SU-DHL-6 (cell line): Measurements from ENCODE around the gene MAF.

Experiments used
- H2AFZ ChIP-seq: fragments of 200-600 bp; sonication (generic); 2 replicates; pipeline ENCODE4 v1.6.1; 2014; ENCODE audit warnings: low read depth, mild to moderate bottlenecking, moderate library complexity, mixed read lengths, antibody characterized with exemption, low read length; ENCODE audit not compliant: severe bottlenecking
- H3F3A ChIP-seq: fragments of 200-600 bp; shearing (Covaris generic); 2 replicates; pipeline ENCODE4 v1.6.0; 2016; ENCODE audit warnings: antibody characterized with exemption, mild to moderate bottlenecking; ENCODE audit not compliant: insufficient read depth
- H3K27ac ChIP-seq: fragments of 200-600 bp; sonication (generic); 2 replicates; pipeline ENCODE4 v1.5.1; 2016; ENCODE audit warnings: low read depth, mild to moderate bottlenecking, low read length, moderate library complexity, mixed read lengths
- H3K27me3 ChIP-seq: fragments of 200-600 bp; sonication (generic), shearing (Covaris generic); 2 replicates; pipeline ENCODE4 v1.6.0; 2014; ENCODE audit warnings: mild to moderate bottlenecking, low read length
- H3K36me3 ChIP-seq: fragments of 200-600 bp; sonication (generic); 2 replicates; pipeline ENCODE4 v1.6.1; 2014; ENCODE audit warnings: mild to moderate bottlenecking, low read length, mixed read lengths
- H3K4me2 ChIP-seq: fragments of 300-600, 200-600 bp; shearing (Covaris generic), sonication (generic); 2 replicates; pipeline ENCODE4 v1.6.0; 2014; ENCODE audit warnings: low read length, low read depth, mild to moderate bottlenecking; ENCODE audit not compliant: poor library complexity, severe bottlenecking
- H3K4me3 ChIP-seq: fragments of 200-600 bp; sonication (generic); 2 replicates; pipeline ENCODE4 v1.5.1; 2014; ENCODE audit warnings: antibody characterized with exemption, low read length, mild to moderate bottlenecking, mixed read lengths; ENCODE audit not compliant: insufficient read depth, poor library complexity, severe bottlenecking
- H3K79me2 ChIP-seq: fragments of 200-600 bp; sonication (generic); 2 replicates; pipeline ENCODE4 v1.6.1; 2014; ENCODE audit warnings: mild to moderate bottlenecking, low read length, moderate library complexity; ENCODE audit not compliant: insufficient read depth
- H3K9ac ChIP-seq: fragments of 200-600 bp; sonication (generic); 2 replicates; pipeline ENCODE4 v1.7.0; 2014; ENCODE audit warnings: mild to moderate bottlenecking, low read length
- H3K9me2 ChIP-seq: fragments of 200-600 bp; sonication (generic); replicated peaks from 2 replicates; pipeline ENCODE4 v1.6.1; 2014; ENCODE audit warnings: low read length; ENCODE audit not compliant: insufficient read depth
- H3K9me3 ChIP-seq: fragments of 200-600 bp; sonication (generic); 2 replicates; pipeline ENCODE4 v1.6.1; 2014; ENCODE audit warnings: low read length, mixed read lengths; ENCODE audit not compliant: insufficient read depth
- H4K20me1 ChIP-seq: fragments of 200-600 bp; sonication (generic); 2 replicates; pipeline ENCODE4 v1.6.1; 2014; ENCODE audit warnings: low read depth, mild to moderate bottlenecking, antibody characterized with exemption, low read length, moderate library complexity, mixed read lengths
- CTCF ChIP-seq: fragments of 200-600 bp; sonication (generic); IDR thresholded peaks from one replicate; pipeline ENCODE4 v1.5.1; 2017; ENCODE audit warnings: antibody characterized with exemption, mild to moderate bottlenecking, low read length, moderate library complexity; ENCODE audit not compliant: insufficient read depth, poor library complexity, severe bottlenecking
- EZH2phosphoT487 ChIP-seq: fragments of 200-600 bp; sonication (generic), shearing (Covaris generic); conservative IDR thresholded peaks from 2 replicates; pipeline ENCODE4 v1.6.1; 2018; ENCODE audit warnings: mild to moderate bottlenecking, antibody characterized with exemption, low read length, moderate library complexity, mixed read lengths

The MAF gene

DNA sequence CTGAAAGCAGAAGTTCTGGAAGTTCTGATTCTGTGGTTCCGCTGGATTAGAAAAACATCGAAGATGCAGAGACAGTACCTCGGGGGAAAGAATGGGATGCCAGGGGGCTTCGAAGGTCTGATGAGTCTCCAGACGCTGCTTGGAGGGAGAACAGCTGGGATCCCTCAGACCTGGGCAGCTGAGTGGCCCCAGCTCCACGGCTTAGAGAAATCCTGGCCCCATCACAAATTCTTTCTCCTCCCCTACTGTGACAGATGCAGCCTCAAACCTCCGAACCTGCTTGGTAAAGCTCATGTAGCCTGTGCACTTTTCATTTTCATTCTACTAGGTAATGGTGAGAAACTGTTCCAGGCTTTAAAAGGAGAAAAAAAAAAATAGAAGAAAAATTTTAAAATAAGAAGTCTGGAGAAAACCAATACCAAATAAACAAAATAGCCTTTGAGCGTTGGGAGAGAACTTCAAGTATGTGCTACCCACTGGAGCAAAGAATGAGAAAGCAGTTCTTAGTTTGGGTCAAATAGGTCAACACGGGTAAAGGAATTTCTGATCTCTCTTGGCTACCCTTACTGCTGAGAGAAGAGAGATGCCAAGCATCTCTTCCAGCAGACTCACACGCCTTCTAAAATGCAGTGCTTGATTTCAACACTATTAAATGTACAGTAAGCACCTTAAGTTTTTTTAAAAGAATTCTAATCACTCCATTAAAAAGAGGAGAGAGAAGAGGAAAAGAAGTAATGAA is 19.9 kb downstream of the MAF start:
- Histone ChIP-seq H4K20me1 (no peaks in the 10 kb centered on the region), H3K4me2 (no peak overlapping the region), H2AFZ (no peak overlapping the region), H3K36me3 (no peaks in the 10 kb centered on the region), H3K79me2 (no peaks in the 10 kb centered on the region), H3K9ac (no peak overlapping the region), H3K9me2 (no peaks in the 10 kb centered on the region), H3K9me3 (no peaks in the 10 kb centered on the region), H3K4me3 (no peak overlapping the region), H3K27ac (no peak overlapping the region), H3F3A (no peaks in the 10 kb centered on the region), H3K27me3 (no peaks in the 10 kb centered on the region)
- no peak for TF ChIP-seq EZH2phosphoT487
- no peak for TF ChIP-seq CTCF

GRCh38 chr16:79576602-79577001 is 23.9 kb downstream of the MAF start:
- no peak overlapping the region for H3K27ac ChIP-seq

DNA sequence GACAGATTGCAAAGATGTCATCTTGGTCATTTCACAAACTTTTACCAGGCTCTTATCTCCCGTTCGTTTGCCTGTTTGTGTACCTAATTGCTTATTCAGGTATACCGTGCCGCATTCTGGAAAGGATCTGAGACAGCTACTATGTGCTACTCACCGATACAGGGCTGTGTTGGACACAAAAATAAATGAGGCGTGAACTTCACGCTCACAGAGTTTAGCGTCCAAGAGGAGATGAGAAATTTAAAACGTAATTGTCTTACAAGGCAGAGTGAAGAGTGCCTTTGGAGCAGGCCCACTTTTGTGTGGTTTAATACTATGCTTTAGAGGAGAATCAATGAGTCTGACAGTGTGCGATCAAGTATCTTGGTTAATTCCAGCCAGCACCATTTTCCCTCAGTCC is 26.7 kb downstream of the MAF start:
- Histone ChIP-seq H3K9ac (no peak overlapping the region), H3K4me3 (no peak overlapping the region), H3K27me3 (no peaks in the 10 kb centered on the region), H3K36me3 (no peaks in the 10 kb centered on the region), H3K27ac (no peak overlapping the region), H3F3A (no peaks in the 10 kb centered on the region), H2AFZ (no peak overlapping the region), H3K9me3 (no peaks in the 10 kb centered on the region), H3K4me2 (no peak overlapping the region), H3K79me2 (no peaks in the 10 kb centered on the region), H3K9me2 (no peaks in the 10 kb centered on the region), H4K20me1 (no peaks in the 10 kb centered on the region)
- TF ChIP-seq CTCF (no peak), EZH2phosphoT487 (no peak)

More at GRCh38 chr16:79576602-79577001, 23.9 kb downstream of the MAF start:
- Histone ChIP-seq H3F3A (no peaks in the 10 kb centered on the region), H3K9me2 (no peaks in the 10 kb centered on the region), H4K20me1 (no peaks in the 10 kb centered on the region), H3K9me3 (no peaks in the 10 kb centered on the region), H3K9ac (no peak overlapping the region), H3K79me2 (no peaks in the 10 kb centered on the region), H3K4me2 (no peak overlapping the region), H3K4me3 (no peak overlapping the region), H3K27me3 (no peaks in the 10 kb centered on the region), H2AFZ (no peak overlapping the region), H3K36me3 (no peaks in the 10 kb centered on the region)
- TF ChIP-seq EZH2phosphoT487 (no peak), CTCF (no peak)
